Astrocyte (in vitro differentiated cells and primary cell): Measurements from ENCODE around the gene SRGAP1. TPM values are rescaled to one million over a fixed set of nuclear protein-coding genes. Genes with fewer than 3 reads are reported as not detected.

Experiments used
- DNase-seq: peaks from one replicate; pipeline ENCODE4 v3.0.0-alpha.2; 2010; ENCODE audit warnings: low read depth
- FAIRE-seq: peaks from 2 replicates; lab custom pipeline; 2011; peaks lifted over from hg19 to GRCh38; lab: Jason Lieb, UNC
- H2AFZ ChIP-seq: 2 replicates; pipeline ENCODE4 v1.6.0; 2012; ENCODE audit warnings: low read depth, low read length, inconsistent platforms
- H3K27ac ChIP-seq: 2 replicates; pipeline ENCODE4 v1.5.1; 2011; ENCODE audit warnings: low read depth, low read length, inconsistent platforms
- H3K27me3 ChIP-seq: 2 replicates; pipeline ENCODE4 v1.6.0; 2011; ENCODE audit warnings: low read length, inconsistent platforms; ENCODE audit not compliant: insufficient read depth
- H3K36me3 ChIP-seq: 2 replicates; pipeline ENCODE4 v1.5.1; 2011; ENCODE audit warnings: low read length, inconsistent platforms; ENCODE audit not compliant: insufficient read depth
- H3K4me1 ChIP-seq: 2 replicates; pipeline ENCODE4 v1.5.1; 2011; ENCODE audit warnings: low read length, inconsistent platforms; ENCODE audit not compliant: insufficient read depth
- H3K4me2 ChIP-seq: 2 replicates; pipeline ENCODE4 v1.6.0; 2012; ENCODE audit warnings: low read length, inconsistent platforms
- H3K4me3 ChIP-seq: 2 replicates; pipeline ENCODE4 v1.5.1; 2011; ENCODE audit warnings: low read depth, mild to moderate bottlenecking, low read length, inconsistent platforms; ENCODE audit not compliant: insufficient read depth
- H3K79me2 ChIP-seq: 2 replicates; pipeline ENCODE4 v1.6.0; 2012; ENCODE audit warnings: mild to moderate bottlenecking, low read length, inconsistent platforms; ENCODE audit not compliant: insufficient read depth
- H3K9ac ChIP-seq: 2 replicates; pipeline ENCODE4 v1.6.0; 2012; ENCODE audit warnings: mild to moderate bottlenecking, low read length, inconsistent platforms
- H3K9me3 ChIP-seq: 2 replicates; pipeline ENCODE4 v1.5.1; 2012; ENCODE audit warnings: low read depth, mild to moderate bottlenecking, low read length, inconsistent platforms; ENCODE audit not compliant: insufficient read depth
- H4K20me1 ChIP-seq: 2 replicates; pipeline ENCODE4 v1.6.0; 2012; ENCODE audit warnings: low read length, inconsistent platforms; ENCODE audit not compliant: insufficient read depth
- H3K27ac Mint-ChIP-seq: one replicate; pipeline ENCODE4 v1.8.0; 2021; ENCODE audit warnings: mild to moderate bottlenecking, mixed read lengths; ENCODE audit not compliant: unreplicated experiment
- H3K27me3 Mint-ChIP-seq: one replicate; pipeline ENCODE4 v1.8.0; 2021; ENCODE audit warnings: low read depth, mixed read lengths; ENCODE audit not compliant: unreplicated experiment
- H3K36me3 Mint-ChIP-seq: one replicate; pipeline ENCODE4 v1.8.0; 2021; ENCODE audit warnings: low read depth, mixed read lengths; ENCODE audit not compliant: unreplicated experiment
- H3K4me1 Mint-ChIP-seq: one replicate; pipeline ENCODE4 v1.8.0; 2021; ENCODE audit warnings: low read depth, mixed read lengths; ENCODE audit not compliant: unreplicated experiment
- H3K4me3 Mint-ChIP-seq: one replicate; pipeline ENCODE4 v1.8.0; 2021; ENCODE audit warnings: mild to moderate bottlenecking, moderate library complexity, mixed read lengths; ENCODE audit not compliant: unreplicated experiment
- H3K9me3 Mint-ChIP-seq: one replicate; pipeline ENCODE4 v1.8.0; 2021; ENCODE audit warnings: mild to moderate bottlenecking, mixed read lengths; ENCODE audit not compliant: unreplicated experiment
- CTCF ChIP-seq: IDR thresholded peaks from 2 replicates; pipeline ENCODE4 v1.5.1; 2011; ENCODE audit warnings: low read depth, mild to moderate bottlenecking, inconsistent platforms, low read length, moderate library complexity; ENCODE audit not compliant: insufficient read depth
- EZH2 ChIP-seq: IDR thresholded peaks from 2 replicates; pipeline ENCODE4 v1.6.1; 2012; ENCODE audit warnings: mild to moderate bottlenecking, low read length, inconsistent platforms; ENCODE audit not compliant: insufficient read depth
- total RNA-seq: library from RNA; stranded (reverse); gene quantifications from 2 replicates; pipeline ENCODE4 v1.2.1, GENCODE V29; 2021

The SRGAP1 gene
- total RNA-seq, 1 donor from 2014 or later, result 15.2 TPM

- Histone ChIP-seq H3K27ac (no peak overlapping the region), H3K36me3 (peaks cover 2% of the 10 kb centered on the region), H3K9ac (no peak overlapping the region), H3K4me2 (no peak overlapping the region), H3K9me3 (peaks cover 8% of the 10 kb centered on the region), H3K4me1 (no peaks in the 10 kb centered on the region), H2AFZ (no peak overlapping the region), H3K79me2 (no peaks in the 10 kb centered on the region), H3K4me3 (no peak overlapping the region), H3K27me3 (no peaks in the 10 kb centered on the region), H4K20me1 (no peaks in the 10 kb centered on the region)
- H3K27ac Mint-ChIP-seq, result no peak overlapping the region
- H3K4me1 Mint-ChIP-seq, result peaks cover 2% of the 10 kb centered on the region
- DNase-seq (no peak), FAIRE-seq (no peak)
- peaks cover 34% of the 10 kb centered on the region for H3K36me3 Mint-ChIP-seq
- no peak for TF ChIP-seq CTCF
- TF ChIP-seq EZH2, result no peak
- H3K27me3 Mint-ChIP-seq, result no peaks in the 10 kb centered on the region
- peaks cover 21% of the 10 kb centered on the region for H3K9me3 Mint-ChIP-seq
- no peak overlapping the region for H3K4me3 Mint-ChIP-seq
Measured at GRCh38 chr12:64137117-64137516, 292.6 kb downstream of the SRGAP1 start.

- TF ChIP-seq EZH2 (no peak), CTCF (no peak)
- H3K9me3 ChIP-seq, result no peaks in the 10 kb centered on the region
- no peak overlapping the region for H2AFZ ChIP-seq
- no peaks in the 10 kb centered on the region for H3K27me3 Mint-ChIP-seq
- no peaks in the 10 kb centered on the region for H3K4me1 ChIP-seq
- H3K27ac Mint-ChIP-seq, result no peak overlapping the region
- no peaks in the 10 kb centered on the region for H3K27me3 ChIP-seq
- peaks cover 34% of the 10 kb centered on the region for H3K36me3 Mint-ChIP-seq
- H3K9ac ChIP-seq, result no peak overlapping the region
- no peak overlapping the region for H3K27ac ChIP-seq
- DNase-seq, result no peak
- H3K9me3 Mint-ChIP-seq, result peaks cover 9% of the 10 kb centered on the region
- peaks cover 2% of the 10 kb centered on the region for H3K4me1 Mint-ChIP-seq
- no peak overlapping the region for H3K4me2 ChIP-seq
- peaks cover 5% of the 10 kb centered on the region for H3K36me3 ChIP-seq
- H3K79me2 ChIP-seq, result no peaks in the 10 kb centered on the region
- H3K4me3 Mint-ChIP-seq, result no peak overlapping the region
- H3K4me3 ChIP-seq, result no peak overlapping the region
- H4K20me1 ChIP-seq, result no peaks in the 10 kb centered on the region
- FAIRE-seq, result no peak
Measured at GRCh38 chr12:64139021-64139420, 294.5 kb downstream of the SRGAP1 start.

- Histone ChIP-seq H4K20me1 (no peaks in the 10 kb centered on the region), H3K9me3 (no peaks in the 10 kb centered on the region), H3K36me3 (peaks cover 5% of the 10 kb centered on the region), H3K9ac (no peak overlapping the region), H3K27ac (no peak overlapping the region), H3K4me2 (no peak overlapping the region), H3K27me3 (no peaks in the 10 kb centered on the region), H3K4me1 (no peaks in the 10 kb centered on the region), H3K4me3 (no peak overlapping the region), H3K79me2 (no peaks in the 10 kb centered on the region), H2AFZ (no peak overlapping the region)
- no peak overlapping the region for H3K27ac Mint-ChIP-seq
- TF ChIP-seq EZH2 (no peak), CTCF (no peak)
- FAIRE-seq (no peak), DNase-seq (no peak)
- no peaks in the 10 kb centered on the region for H3K9me3 Mint-ChIP-seq
- peaks cover 2% of the 10 kb centered on the region for H3K4me1 Mint-ChIP-seq
- no peak overlapping the region for H3K4me3 Mint-ChIP-seq
- no peaks in the 10 kb centered on the region for H3K27me3 Mint-ChIP-seq
- peaks cover 23% of the 10 kb centered on the region for H3K36me3 Mint-ChIP-seq
Measured at GRCh38 chr12:64142382-64142781, 297.9 kb downstream of the SRGAP1 start.
